K562 (cell line): Measurements from ENCODE around the gene PACS2. TPM values are rescaled to one million over a fixed set of nuclear protein-coding genes. Genes with fewer than 3 reads are reported as not detected.

Experiments used
- ATAC-seq: fragments of 200-7000 bp; cut with Tn5 transposase; 3 replicates; pipeline ENCODE4 v1.9.1; 2020; ENCODE audit warnings: moderate library complexity
- BruUV-seq: library from RNA; stranded (reverse); fragments of 400-500 nt; replicated peaks from 2 replicates; lab custom pipeline; 2021; lab: Mats Ljungman, UMichigan
- CTCF ChIA-PET: fragments of 300-600 bp; formaldehyde crosslinking; extraction: SDS; loops from one replicate; lab custom pipeline; 2021; ENCODE audit warnings: low intra/inter-chr PET ratio; lab: Yijun Ruan, JAX
- POLR2A ChIA-PET: fragments of 300-600, 350-650 bp; sonication (Branson Sonifier 250); formaldehyde crosslinking; extraction: SDS; loops from one replicate; lab custom pipeline; 2021; ENCODE audit warnings: antibody characterized with exemption, inconsistent platforms; lab: Yijun Ruan, JAX
- DNase-seq, 4 experiments: peaks; one replicate each; pipeline versions ENCODE4 v3.0.0 to v3.0.0-alpha.2; 2011 to 2018; ENCODE audit warnings: low spot score in 3 of 4, mixed read lengths in 3 of 4; ENCODE audit errors: extremely low read depth in 1 of 4
- FAIRE-seq: peaks from 2 replicates; lab custom pipeline; 2011; peaks lifted over from hg19 to GRCh38; lab: Jason Lieb, UNC
- H2AFZ ChIP-seq: 2 replicates; pipeline ENCODE4 v1.6.0; 2011; ENCODE audit warnings: low read depth, low read length, control low read depth, inconsistent platforms
- H3K27ac ChIP-seq: fragments of 200-600 bp; 3 replicates; pipeline ENCODE4 v1.8.0; 2011; ENCODE audit warnings: low read depth, mild to moderate bottlenecking, control low read depth, inconsistent platforms, low read length, moderate library complexity, mixed read lengths; ENCODE audit errors: extremely low read depth
- H3K27me3 ChIP-seq, 2 experiments: fragments of 300-600 bp in 1 of 2; 2 replicates in 1 of 2; 3 replicates in 1 of 2; pipeline versions ENCODE4 v1.6.0 to v1.8.0; 2011; ENCODE audit warnings: inconsistent platforms in 2 of 2, low read length in 2 of 2, mild to moderate bottlenecking in 1 of 2, mixed read lengths in 1 of 2, moderate library complexity in 1 of 2; ENCODE audit not compliant: control insufficient read depth in 2 of 2, insufficient read depth in 2 of 2
- H3K36me3 ChIP-seq: fragments of 300-600 bp; 3 replicates; pipeline ENCODE4 v1.8.0; 2011; ENCODE audit warnings: mild to moderate bottlenecking, low read length, inconsistent platforms; ENCODE audit not compliant: control insufficient read depth, insufficient read depth
- H3K4me1 ChIP-seq, 2 experiments: fragments of 200-600 bp in 1 of 2; replicated peaks in 1 of 2; 2 replicates in 1 of 2; 3 replicates in 1 of 2; pipeline versions ENCODE4 v1.5.1 to v1.8.0; 2011; ENCODE audit warnings: inconsistent platforms in 2 of 2, low read length in 2 of 2, mild to moderate bottlenecking in 1 of 2, mixed read lengths in 1 of 2, moderate library complexity in 1 of 2; ENCODE audit not compliant: control insufficient read depth in 2 of 2, insufficient read depth in 2 of 2
- H3K4me2 ChIP-seq: 2 replicates; pipeline ENCODE4 v1.6.1; 2011; ENCODE audit warnings: low read length, control low read depth, inconsistent platforms, mixed read lengths; ENCODE audit not compliant: insufficient read depth
- H3K4me3 ChIP-seq: fragments of 200-600 bp; sonication (generic), shearing (Covaris generic); 2 replicates; pipeline ENCODE4 v1.5.1; 2016; ENCODE audit warnings: control low read depth, inconsistent platforms
- H3K79me2 ChIP-seq: fragments of 200-600 bp; 3 replicates; pipeline ENCODE4 v1.8.0; 2011; ENCODE audit warnings: low read length, inconsistent platforms; ENCODE audit not compliant: control insufficient read depth, insufficient read depth
- H3K9ac ChIP-seq, 2 experiments: 2 replicates each; pipeline versions ENCODE4 v1.6.0 to v1.6.1; 2011; ENCODE audit warnings: low read depth in 2 of 2, low read length in 2 of 2, control low read depth in 1 of 2, inconsistent platforms in 1 of 2, mild to moderate bottlenecking in 1 of 2, mixed read lengths in 1 of 2; ENCODE audit not compliant: insufficient read depth in 1 of 2
- H3K9me1 ChIP-seq: one replicate; pipeline ENCODE4 v1.6.0; 2011; ENCODE audit warnings: inconsistent platforms, mild to moderate bottlenecking, low read length, moderate library complexity; ENCODE audit not compliant: control insufficient read depth, insufficient read depth
- H3K9me3 ChIP-seq: replicated peaks from 2 replicates; pipeline ENCODE4 v1.5.1; 2011; ENCODE audit warnings: low read depth, low read length, inconsistent platforms; ENCODE audit not compliant: control insufficient read depth, insufficient read depth
- H4K20me1 ChIP-seq: replicated peaks from 2 replicates; pipeline ENCODE4 v1.6.1; 2011; ENCODE audit warnings: low read length, inconsistent platforms, mixed read lengths; ENCODE audit not compliant: control insufficient read depth, insufficient read depth
- MGA ChIP-seq: fragments of 450-650 bp; IDR thresholded peaks from 2 replicates; pipeline ENCODE4 v1.6.1; 2016; ENCODE audit warnings: mild to moderate bottlenecking, moderate library complexity
- PPARD ChIP-seq: fragments of 250-450 bp; sonication (Bioruptor Pico); IDR thresholded peaks from 2 replicates; pipeline ENCODE4 v1.8.0; 2022; ENCODE audit warnings: inconsistent platforms, mild to moderate bottlenecking, moderate library complexity
- U2AF2 ChIP-seq: fragments of 200-400 bp; formaldehyde crosslinking; optimal IDR thresholded peaks from 2 replicates; pipeline ENCODE3; 2017; ENCODE audit warnings: low read depth, mild to moderate bottlenecking, low read length
- ZNF146 ChIP-seq: IDR thresholded peaks from one replicate; pipeline ENCODE4 v1.6.1; 2018; ENCODE audit warnings: missing compliant biosample characterization; ENCODE audit not compliant: unreplicated experiment
- WGBS: fragments of 100-300 bp; shearing (Covaris generic); methylation state at CpG from one replicate; pipeline ENCODE4 v1.1.6; 2016; ENCODE audit warnings: low coverage, mixed read lengths; ENCODE audit not compliant: insufficient coverage; ENCODE audit errors: missing lambda C conversion rate; 5-methylcytosine and 5-hydroxymethylcytosine counted together
- in situ Hi-C: fragments of 300-500 bp; cut with MboI; formaldehyde crosslinking; loops from 4 replicates; pipeline ENCODE4 v1.15.0; 2018; ENCODE audit warnings: inconsistent platforms, mixed read lengths
- intact Hi-C: fragments of 100-400 bp; cut with micrococcal nuclease; formaldehyde crosslinking; loops from 2 replicates; pipeline ENCODE4 v1.14.2; 2022
- polyA plus RNA-seq, 8 experiments: library from polyadenylated mRNA; depleted of rRNA in 4 of 8; stranded (reverse) in 5 of 8; unstranded in 3 of 8; fragments of >200 nt; fragmentation: Nextera tagmentation in 2 of 8; fragmentation: Illumina TruSeq in 1 of 8; extraction: Ambion mirVana in 2 of 8; extraction: Trizol in 1 of 8; gene quantifications; 2 replicates each; pipeline versions ENCODE4 v1.2.1 to v1.2.3, GENCODE V29; 2011 to 2014; ENCODE audit warnings: inconsistent platforms in 1 of 8, missing spikeins in 1 of 8
- total RNA-seq, 7 experiments: library from RNA; depleted of rRNA in 6 of 7; stranded (reverse); fragments of >200 nt in 6 of 7; fragmentation: Illumina TruSeq in 2 of 7; extraction: Trizol in 2 of 7; gene quantifications; 2 replicates each; pipeline versions ENCODE4 v1.2.1 to v1.2.3, GENCODE V29; 2011 to 2021; ENCODE audit warnings: low replicate concordance in 1 of 7
- TF ChIP-seq, protein P1 (sequence below): fragments of 450-650 bp; formaldehyde crosslinking; IDR thresholded peaks from 2 replicates; pipeline ENCODE4 v1.4.0; 2020; ENCODE audit warnings: mild to moderate bottlenecking, mixed read lengths
- TF ChIP-seq, protein P2 (sequence below): sonication (generic); formaldehyde crosslinking; IDR thresholded peaks from 2 replicates; pipeline ENCODE4 v1.8.0; 2022; ENCODE audit warnings: mild to moderate bottlenecking, missing genetic modification reagents, borderline replicate concordance

Gene PACS2
- total and polyA plus RNA-seq, 9 of the 15 experiments (the other 6 are each of a cell fraction or from before 2014, with no cell fraction given) = 0.11 to 20.8 (median 9.9) TPM

GRCh38 chr14:105305791-105306190, 8.8 kb upstream of the PACS2 start:
- BruUV-seq = no TSS peak
- in situ Hi-C loops = no loop called here
- WGBS = 49% methylated on average over 4 of the region's 9 CpGs

More at GRCh38 chr14:105305791-105306190, 8.8 kb upstream of the PACS2 start:
- no peak overlapping the region for H3K27ac ChIP-seq
- H3K4me1 ChIP-seq = peaks cover 4 to 19% of the 10 kb centered on the region in 2 experiments; a peak in 4 of 5 replicates
- no peak for FAIRE-seq
- H3K79me2 ChIP-seq = no peaks in the 10 kb centered on the region
- no peaks in the 10 kb centered on the region for H3K9me1 ChIP-seq
- no peak overlapping the region for H3K4me3 ChIP-seq
- no peak overlapping the region for H2AFZ ChIP-seq
- H3K27me3 ChIP-seq = no peaks in the 10 kb centered on the region
- ATAC-seq = no peak
- TF ChIP-seq, protein P1, sequence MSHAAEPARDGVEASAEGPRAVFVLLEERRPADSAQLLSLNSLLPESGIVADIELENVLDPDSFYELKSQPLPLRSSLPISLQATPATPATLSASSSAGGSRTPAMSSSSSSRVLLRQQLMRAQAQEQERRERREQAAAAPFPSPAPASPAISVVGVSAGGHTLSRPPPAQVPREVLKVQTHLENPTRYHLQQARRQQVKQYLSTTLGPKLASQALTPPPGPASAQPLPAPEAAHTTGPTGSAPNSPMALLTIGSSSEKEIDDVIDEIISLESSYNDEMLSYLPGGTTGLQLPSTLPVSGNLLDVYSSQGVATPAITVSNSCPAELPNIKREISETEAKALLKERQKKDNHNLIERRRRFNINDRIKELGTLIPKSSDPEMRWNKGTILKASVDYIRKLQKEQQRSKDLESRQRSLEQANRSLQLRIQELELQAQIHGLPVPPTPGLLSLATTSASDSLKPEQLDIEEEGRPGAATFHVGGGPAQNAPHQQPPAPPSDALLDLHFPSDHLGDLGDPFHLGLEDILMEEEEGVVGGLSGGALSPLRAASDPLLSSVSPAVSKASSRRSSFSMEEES (CRISPR knock-in tag) = no peak
- no peak for TF ChIP-seq U2AF2
- TF ChIP-seq MGA = no peak
- TF ChIP-seq, protein P2, sequence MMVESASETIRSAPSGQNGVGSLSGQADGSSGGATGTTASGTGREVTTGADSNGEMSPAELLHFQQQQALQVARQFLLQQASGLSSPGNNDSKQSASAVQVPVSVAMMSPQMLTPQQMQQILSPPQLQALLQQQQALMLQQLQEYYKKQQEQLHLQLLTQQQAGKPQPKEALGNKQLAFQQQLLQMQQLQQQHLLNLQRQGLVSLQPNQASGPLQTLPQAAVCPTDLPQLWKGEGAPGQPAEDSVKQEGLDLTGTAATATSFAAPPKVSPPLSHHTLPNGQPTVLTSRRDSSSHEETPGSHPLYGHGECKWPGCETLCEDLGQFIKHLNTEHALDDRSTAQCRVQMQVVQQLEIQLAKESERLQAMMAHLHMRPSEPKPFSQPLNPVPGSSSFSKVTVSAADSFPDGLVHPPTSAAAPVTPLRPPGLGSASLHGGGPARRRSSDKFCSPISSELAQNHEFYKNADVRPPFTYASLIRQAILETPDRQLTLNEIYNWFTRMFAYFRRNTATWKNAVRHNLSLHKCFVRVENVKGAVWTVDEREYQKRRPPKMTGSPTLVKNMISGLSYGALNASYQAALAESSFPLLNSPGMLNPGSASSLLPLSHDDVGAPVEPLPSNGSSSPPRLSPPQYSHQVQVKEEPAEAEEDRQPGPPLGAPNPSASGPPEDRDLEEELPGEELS (CRISPR knock-in tag) = no peak
- no peak for TF ChIP-seq PPARD
- TF ChIP-seq ZNF146 (CRISPR knock-in tag) = no peak
- H3K4me2 ChIP-seq = no peak overlapping the region
- peak overlapping the region in 1 of 2 experiments; percentile 78; a peak in 2 of 4 replicates for H3K9ac ChIP-seq
- peaks cover 2% of the 10 kb centered on the region; the same call in 1 of the 2 replicates for H3K9me3 ChIP-seq
- no peaks in the 10 kb centered on the region for H3K36me3 ChIP-seq
- intact Hi-C loops = no loop called here
- DNase-seq = no peak
- ChIA-PET CTCF (no interaction called here), POLR2A (interaction anchor here (0.9 kb wide), 1 partner anchor 17 kb away, joined by 3 read pairs; no protein-coding TSS in a partner anchor)
- no peaks in the 10 kb centered on the region for H4K20me1 ChIP-seq
